NCI-H187 treated with DMSO at 0.1 percent for 48 hours (cell line): Measurements from ENCODE around the gene TMEM235.
"Not testable (repeated sequence)": the region's sequence is repeated elsewhere in the genome, so short reads cannot be mapped to it uniquely, and the experiment has no call there.

ENCODE experiments used
- DNase-seq: peaks from one replicate; lab custom pipeline; 2025; lab: John Stamatoyannopoulos, UW

Gene TMEM235

DNA sequence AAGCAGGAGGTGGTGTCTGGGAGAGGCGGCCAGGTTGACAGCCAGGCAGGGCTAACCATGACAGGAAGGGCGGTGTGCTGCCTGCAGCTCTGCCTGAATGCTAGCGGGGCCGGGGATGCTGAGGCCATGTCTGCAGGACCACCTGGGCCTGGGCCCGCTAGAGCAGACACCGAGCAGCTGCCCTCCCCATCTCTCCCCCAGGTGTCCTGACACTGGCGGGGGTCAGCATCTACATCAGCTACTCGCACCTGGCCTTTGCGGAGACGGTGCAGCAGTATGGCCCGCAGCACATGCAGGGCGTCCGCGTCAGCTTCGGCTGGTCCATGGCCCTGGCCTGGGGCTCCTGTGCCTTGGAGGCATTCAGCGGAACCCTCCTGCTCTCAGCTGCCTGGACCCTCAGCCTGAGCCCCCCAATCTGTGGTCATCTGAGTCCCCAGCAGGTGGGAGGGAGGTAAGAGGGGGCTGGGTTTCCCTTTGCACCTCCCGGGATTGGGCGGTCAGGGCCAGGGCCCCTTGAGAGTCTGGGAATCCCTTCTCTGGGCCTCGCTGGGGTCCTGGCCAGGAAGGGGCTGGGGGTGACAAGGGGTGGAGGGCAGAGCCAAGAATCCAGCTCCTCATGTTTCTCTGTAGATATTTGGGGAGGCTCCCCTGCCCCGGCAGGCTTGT lies 7.5 kb downstream of the TMEM235 start:
- no peak for DNase-seq

DNA sequence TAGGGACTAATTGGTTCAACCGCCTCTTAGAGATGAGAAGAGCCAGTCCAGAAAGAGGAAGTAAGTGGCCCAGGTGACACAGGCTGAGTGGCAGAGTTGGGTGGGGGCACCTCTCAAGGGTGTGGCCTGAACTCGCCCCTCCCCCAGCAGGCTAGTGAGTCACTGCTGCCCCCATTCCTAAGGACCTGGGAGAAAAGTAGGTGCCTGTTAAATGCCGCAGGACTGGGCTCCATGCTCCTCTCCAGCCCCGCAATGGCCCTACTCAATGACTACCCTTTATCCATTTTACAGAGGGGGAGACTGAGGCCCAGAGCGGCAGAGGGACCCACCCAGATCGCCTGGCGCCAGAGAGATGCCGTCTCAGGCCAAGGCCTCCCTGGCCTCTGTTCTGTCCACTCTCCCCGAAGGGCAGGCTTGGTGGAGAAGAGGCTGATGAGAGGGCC lies 8.1 kb downstream of the TMEM235 start:
- DNase-seq = no peak

- no peak for DNase-seq
Observed at GRCh38 chr17:78240012-78240655, 8.7 kb downstream of the TMEM235 start.

DNA sequence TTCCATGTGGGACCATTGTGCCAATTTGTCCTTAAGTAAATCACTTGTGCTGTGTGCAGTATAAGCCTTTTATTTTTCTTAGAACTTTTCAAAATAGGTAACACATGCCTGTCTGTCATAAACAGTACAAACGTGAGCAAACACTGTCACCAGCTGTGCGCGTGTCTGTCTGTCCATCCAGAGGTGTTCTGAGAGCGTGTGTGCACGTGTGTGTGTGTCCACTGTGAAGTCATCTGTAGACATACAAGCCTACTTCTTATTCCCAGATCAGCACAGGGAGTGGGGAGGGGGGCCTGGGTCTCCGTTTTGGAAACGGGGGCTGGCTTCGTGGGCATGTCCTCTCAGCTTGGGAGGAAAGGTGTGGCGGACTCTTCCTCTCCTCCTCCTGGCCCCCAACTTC lies 9.4 kb downstream of the TMEM235 start:
- DNase-seq = no peak

GRCh38 chr17:78241277-78242023 lies 10.0 kb downstream of the TMEM235 start:
- no peak for DNase-seq

GRCh38 chr17:78242024-78242742 lies 10.8 kb downstream of the TMEM235 start:
- no peak for DNase-seq

DNA sequence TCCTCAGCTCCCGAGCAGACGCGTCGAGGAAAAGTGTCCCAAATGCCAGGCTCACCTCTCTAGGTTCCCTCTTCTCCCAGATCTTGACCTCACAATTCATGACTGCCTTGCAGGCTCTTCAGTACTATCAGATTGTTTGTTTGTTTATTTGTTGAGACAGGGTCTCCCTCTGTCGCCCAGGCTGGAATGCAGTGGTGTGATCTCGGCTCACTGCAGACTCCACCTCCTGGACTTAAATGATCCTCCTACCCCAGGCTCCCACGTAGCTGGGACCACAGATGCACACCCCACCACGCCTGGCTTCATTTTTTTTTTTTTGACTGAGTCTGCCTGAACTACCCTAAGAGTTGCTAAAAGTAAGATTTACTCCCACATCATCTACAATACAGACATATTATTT lies 15.9 kb downstream of the TMEM235 start:
- DNase-seq = no peak

- no peak for DNase-seq
Observed at GRCh38 chr17:78248051-78248914, 16.9 kb downstream of the TMEM235 start.

GRCh38 chr17:78249074-78249817 lies 17.8 kb downstream of the TMEM235 start:
- DNase-seq = no peak

GRCh38 chr17:78249818-78250806 lies 18.7 kb downstream of the TMEM235 start:
- no peak for DNase-seq

- no peak for DNase-seq
Observed at GRCh38 chr17:78250891-78251772, 19.7 kb downstream of the TMEM235 start.

- no peak for DNase-seq
Observed at GRCh38 chr17:78251773-78252103, 20.3 kb downstream of the TMEM235 start.

DNA sequence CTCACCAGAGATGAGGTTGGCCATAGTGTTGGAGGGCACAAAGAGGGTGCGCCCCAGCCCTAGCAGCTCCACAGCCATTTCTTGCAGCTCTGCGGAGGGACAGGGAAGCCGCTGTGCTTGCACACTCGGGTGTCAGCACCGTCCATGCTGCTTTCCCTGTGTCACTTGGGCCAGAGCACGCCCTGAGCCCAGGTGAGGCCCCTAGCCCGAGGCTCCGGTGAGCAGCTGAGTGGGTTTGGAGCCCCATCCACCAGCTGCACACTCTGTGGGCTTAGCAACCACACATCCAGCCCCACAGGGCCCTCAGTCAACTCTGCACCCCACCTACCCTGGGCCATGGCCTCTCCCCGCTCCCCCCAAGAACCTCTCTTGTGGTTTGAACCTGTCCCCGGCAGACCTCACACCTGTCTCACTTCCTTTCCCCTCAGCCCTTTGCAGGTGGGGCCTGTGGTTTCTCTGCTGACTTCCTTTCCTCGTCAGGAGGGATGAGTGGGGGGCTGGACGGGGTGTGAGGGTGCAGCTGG lies 20.7 kb downstream of the TMEM235 start:
- DNase-seq = no peak

- DNase-seq = no peak
Observed at GRCh38 chr17:78252701-78253635, 21.5 kb downstream of the TMEM235 start.

DNA sequence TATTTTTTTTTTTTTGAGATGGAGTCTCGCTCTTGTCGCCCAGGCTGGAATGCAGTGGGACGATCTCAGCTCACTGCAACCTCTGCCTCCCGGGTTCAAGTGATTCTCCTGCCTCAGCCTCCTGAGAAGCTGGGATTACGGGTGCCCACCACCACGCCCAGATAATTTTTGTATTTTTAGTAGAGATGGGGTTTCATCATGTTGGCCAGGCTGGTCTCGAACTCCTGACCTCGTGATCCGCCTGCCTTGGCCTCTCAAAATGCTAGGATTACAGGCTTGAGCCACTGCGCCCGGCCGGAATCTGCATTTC lies 22.2 kb downstream of the TMEM235 start:
- DNase-seq = not testable (repeated sequence)

GRCh38 chr17:78253946-78254672 lies 22.7 kb downstream of the TMEM235 start:
- DNase-seq = no peak
